Measurements from ENCODE around the gene EBF4.

- no peak for TF ChIP-seq CTCF (IDR thresholded peaks at IDR 0.05; ENCODE audit: low read depth, low read length)
- no peak for TF ChIP-seq EZH2phosphoT487 (IDR thresholded peaks at IDR 0.05; ENCODE audit: low read depth)
Measured at GRCh38 chr20:2663887-2664719, 28.5 kb upstream of the EBF4 start, which contains the start of gene IDH3B.
